ENCODE results near the gene IL2RA. TPM values are rescaled to one million over a fixed set of nuclear protein-coding genes. Genes with fewer than 3 reads are reported as not detected.

Gene IL2RA
- total and polyA plus RNA-seq, 8 donors: 0.11 to 4.1 (median 0.33) TPM

DNA sequence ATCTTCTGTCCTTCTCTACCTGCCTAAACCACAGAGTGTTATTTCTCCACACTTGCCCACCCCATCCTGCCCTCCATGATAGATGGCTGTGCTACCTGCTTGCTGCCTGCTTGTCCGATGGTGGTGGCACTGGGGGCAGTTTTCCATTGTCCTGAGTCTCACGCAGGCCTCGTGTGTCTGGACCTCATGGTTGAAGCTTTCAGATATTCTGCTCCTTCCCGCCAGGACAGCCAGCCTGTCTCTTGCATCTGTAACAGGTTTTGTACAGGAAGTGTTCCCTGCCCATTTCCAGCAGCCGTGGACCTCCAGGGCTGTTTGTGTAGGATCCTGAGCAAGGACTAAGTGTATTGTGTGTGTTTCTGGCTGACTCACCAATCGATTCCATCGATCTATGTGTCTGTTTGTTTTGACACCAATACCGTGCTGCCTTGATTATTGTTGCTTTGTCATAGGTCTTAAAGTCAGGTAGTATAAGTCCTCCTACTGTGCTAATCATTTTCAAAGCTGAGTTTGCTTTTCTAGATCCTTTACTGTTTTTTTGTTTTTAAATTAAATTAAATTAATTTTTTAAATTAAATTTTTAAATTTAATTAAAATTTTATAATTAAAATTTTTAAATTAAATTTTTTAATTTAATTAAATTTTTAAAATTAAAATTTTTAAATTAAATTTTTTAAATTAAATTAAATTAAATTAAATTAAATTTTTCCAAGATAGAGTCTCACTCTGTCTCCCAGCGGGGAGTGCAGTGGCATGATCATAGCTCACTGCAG lies 93.3 kb downstream of the IL2RA start:
- Histone ChIP-seq H3K27me3 (no peaks in the 10 kb centered on the region), H3K4me3 (no peak overlapping the region), H3K9me3 (no peaks in the 10 kb centered on the region), H3K4me1 (peaks cover 11 to 39% of the 10 kb centered on the region in 2 donors), H3K27ac (no peak overlapping the region), H3K36me3 (peaks cover 0 to 35% of the 10 kb centered on the region in 2 donors)
- no peak for ATAC-seq
- DNase-seq: no peak
- intact Hi-C loops (cut with DNase I): no loop called here
- TF ChIP-seq, protein P1, sequence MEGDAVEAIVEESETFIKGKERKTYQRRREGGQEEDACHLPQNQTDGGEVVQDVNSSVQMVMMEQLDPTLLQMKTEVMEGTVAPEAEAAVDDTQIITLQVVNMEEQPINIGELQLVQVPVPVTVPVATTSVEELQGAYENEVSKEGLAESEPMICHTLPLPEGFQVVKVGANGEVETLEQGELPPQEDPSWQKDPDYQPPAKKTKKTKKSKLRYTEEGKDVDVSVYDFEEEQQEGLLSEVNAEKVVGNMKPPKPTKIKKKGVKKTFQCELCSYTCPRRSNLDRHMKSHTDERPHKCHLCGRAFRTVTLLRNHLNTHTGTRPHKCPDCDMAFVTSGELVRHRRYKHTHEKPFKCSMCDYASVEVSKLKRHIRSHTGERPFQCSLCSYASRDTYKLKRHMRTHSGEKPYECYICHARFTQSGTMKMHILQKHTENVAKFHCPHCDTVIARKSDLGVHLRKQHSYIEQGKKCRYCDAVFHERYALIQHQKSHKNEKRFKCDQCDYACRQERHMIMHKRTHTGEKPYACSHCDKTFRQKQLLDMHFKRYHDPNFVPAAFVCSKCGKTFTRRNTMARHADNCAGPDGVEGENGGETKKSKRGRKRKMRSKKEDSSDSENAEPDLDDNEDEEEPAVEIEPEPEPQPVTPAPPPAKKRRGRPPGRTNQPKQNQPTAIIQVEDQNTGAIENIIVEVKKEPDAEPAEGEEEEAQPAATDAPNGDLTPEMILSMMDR (IDR thresholded peaks at IDR 0.05): no peak

DNA sequence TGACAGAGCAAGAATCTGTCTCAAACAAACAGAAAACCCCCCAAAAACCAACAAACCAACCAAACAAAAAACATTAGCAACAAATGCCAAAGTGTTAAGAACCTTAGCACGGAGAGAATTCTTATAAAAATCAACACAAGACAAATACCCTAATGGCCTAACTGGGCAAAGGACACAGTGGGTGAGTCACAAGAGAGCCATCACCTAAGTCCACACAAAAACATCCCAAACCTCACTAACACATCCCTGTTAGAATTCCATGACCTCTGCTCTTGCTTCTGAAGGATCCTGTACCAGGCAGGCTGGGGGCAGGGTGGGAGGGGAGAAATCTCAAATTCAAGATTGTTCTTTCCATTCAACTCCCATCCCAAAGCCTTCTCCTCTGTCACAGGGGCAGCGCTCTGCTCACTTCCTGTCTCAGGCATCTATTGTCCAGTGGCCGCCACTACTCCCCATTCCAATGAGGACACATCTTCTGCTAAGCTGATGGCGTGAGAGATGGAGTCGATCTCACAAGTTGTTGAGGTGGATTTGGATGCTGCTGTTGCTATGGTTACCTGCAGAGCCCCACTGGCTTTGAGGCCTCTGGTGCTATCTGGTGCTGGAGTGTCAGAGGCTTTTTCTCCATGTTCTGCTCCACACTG lies 94.0 kb downstream of the IL2RA start:
- Histone ChIP-seq H3K27ac (no peak overlapping the region), H3K27me3 (no peaks in the 10 kb centered on the region), H3K9me3 (no peaks in the 10 kb centered on the region), H3K4me1 (peaks cover 11 to 32% of the 10 kb centered on the region in 2 donors), H3K4me3 (no peak overlapping the region), H3K36me3 (peaks cover 0 to 42% of the 10 kb centered on the region in 2 donors)
- TF ChIP-seq, protein P1 (IDR thresholded peaks at IDR 0.05): no peak
- intact Hi-C loops (cut with DNase I): no loop called here
- DNase-seq (no peak), ATAC-seq (no peak)

DNA sequence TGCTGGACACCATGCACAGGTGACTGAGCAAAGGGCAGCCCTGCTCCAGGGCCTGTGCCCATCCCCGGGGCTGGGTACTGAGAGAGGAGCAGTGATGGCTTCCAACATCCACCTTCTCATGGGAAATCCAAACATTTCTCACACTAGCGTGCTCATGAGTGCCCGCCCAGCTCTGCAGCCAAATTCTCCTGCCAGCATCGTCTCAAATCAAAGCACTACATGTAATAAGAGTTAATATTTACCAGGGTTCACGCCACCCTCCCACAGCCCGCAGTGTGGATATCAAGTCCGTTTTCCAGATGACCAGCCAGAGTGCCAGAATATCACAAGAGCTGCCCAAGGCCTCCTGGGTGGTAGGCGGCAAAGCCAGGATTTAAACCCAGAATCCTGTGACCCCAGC lies 96.9 kb downstream of the IL2RA start:
- DNase-seq: no peak
- intact Hi-C loops (cut with DNase I): no loop called here
- peaks cover 0 to 3% of the 10 kb centered on the region in 2 donors for H3K4me1 ChIP-seq
- no peaks in the 10 kb centered on the region for H3K27me3 ChIP-seq
- H3K27ac ChIP-seq: no peak overlapping the region
- TF ChIP-seq, protein P1 (IDR thresholded peaks at IDR 0.05): no peak
- ATAC-seq: no peak
- H3K4me3 ChIP-seq: no peak overlapping the region
- peaks cover 0 to 71% of the 10 kb centered on the region in 2 donors for H3K36me3 ChIP-seq
- H3K9me3 ChIP-seq: no peaks in the 10 kb centered on the region

DNA sequence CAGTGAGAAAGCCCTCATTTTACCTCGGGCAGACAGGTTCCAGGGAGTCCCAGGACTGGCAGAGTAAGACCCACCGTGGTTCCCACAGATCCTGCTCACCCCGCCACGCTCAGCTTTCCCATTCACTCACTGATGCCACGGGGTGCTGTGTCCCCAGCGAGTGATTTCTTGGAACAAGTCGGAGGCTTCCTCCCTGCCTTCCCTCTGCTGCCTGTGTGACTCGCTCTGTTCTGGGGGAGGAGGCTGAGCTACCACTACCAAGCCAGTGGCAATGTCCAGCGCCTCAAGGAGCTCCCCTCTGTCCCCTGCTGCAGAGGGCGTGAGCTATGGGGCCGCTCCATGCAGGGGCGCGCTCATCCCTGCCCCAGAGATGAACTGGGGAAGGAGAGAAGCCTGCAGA lies 97.4 kb downstream of the IL2RA start:
- ATAC-seq: no peak
- TF ChIP-seq, protein P1 (IDR thresholded peaks at IDR 0.05): no peak
- peaks cover 0 to 76% of the 10 kb centered on the region in 2 donors for H3K36me3 ChIP-seq
- no peaks in the 10 kb centered on the region for H3K27me3 ChIP-seq
- no peak for DNase-seq
- H3K4me3 ChIP-seq: no peak overlapping the region
- H3K4me1 ChIP-seq: no peaks in the 10 kb centered on the region
- intact Hi-C loops (cut with DNase I): no loop called here
- H3K9me3 ChIP-seq: no peaks in the 10 kb centered on the region
- no peak overlapping the region for H3K27ac ChIP-seq

DNA sequence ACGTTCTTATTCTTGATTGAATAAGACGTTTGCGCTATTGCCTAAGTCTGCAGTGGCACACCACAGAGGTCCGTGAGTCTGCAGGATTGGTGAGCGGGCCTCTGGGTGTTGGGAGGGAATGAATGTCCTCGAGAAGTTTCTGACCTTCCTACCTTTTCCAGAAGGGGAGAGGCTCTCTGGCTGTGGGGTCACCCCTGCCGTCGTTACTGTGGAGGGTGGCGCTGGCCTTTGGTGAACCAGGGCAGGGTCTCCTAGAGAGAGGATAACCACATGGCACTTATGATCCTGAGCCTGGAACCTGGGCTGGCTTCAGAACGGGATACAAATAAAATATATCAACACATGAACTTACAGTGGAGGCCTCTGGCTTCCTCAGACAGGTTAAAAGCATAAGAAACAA lies 98.6 kb downstream of the IL2RA start:
- Histone ChIP-seq H3K36me3 (peaks cover 0 to 86% of the 10 kb centered on the region in 2 donors), H3K27me3 (no peaks in the 10 kb centered on the region), H3K4me1 (no peaks in the 10 kb centered on the region), H3K9me3 (no peaks in the 10 kb centered on the region), H3K27ac (no peak overlapping the region), H3K4me3 (no peak overlapping the region)
- DNase-seq (no peak), ATAC-seq (no peak)
- TF ChIP-seq, protein P1 (IDR thresholded peaks at IDR 0.05): no peak
- intact Hi-C loops (cut with DNase I): no loop called here

All from left lung (tissue), 10 donors.